ENCODE results near the gene RBM4. TPM values are rescaled to one million over a fixed set of nuclear protein-coding genes. Genes with fewer than 3 reads are reported as not detected.

RBM4 gene
- total RNA-seq, 1 experiment from 2014 or later, result 272 TPM

DNA sequence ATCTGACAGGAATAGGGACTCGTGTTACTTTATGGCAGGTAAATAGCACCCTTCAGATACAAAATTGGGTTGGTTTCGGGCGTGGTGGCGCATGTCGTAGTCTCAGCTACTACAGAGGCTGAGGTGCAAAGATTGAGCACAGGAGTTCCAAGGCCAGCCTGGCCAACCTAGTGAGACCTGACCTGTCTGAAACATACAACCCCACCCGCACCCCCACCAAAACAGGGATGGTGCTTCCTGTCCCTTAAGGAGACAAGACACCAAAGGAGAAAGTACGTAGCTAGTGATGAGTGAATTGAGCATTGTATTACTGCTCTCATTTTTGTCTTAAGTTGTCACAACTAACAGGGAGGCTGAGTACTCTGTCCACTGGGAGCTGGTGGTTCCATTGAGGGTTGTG lies 14.1 kb downstream of the RBM4 start:
- Histone ChIP-seq H3K9ac (ENCODE audit: extremely low read depth, insufficient read length, low read length) (no peak overlapping the region), H3K4me1 (ENCODE audit: insufficient read depth, low read length) (no peaks in the 10 kb centered on the region), H2BK120ac (ENCODE audit: low read depth, low read length, poor library complexity, severe bottlenecking) (no peak overlapping the region), H3K23me2 (ENCODE audit: insufficient read length, low read depth, low read length, poor library complexity, severe bottlenecking) (no peaks in the 10 kb centered on the region), H2BK12ac (ENCODE audit: insufficient read length, low read depth, low read length) (no peak overlapping the region), H3K27ac (ENCODE audit: insufficient read length, low read depth, low read length) (no peak overlapping the region), H3K79me1 (ENCODE audit: insufficient read depth, low read depth, low read length, poor library complexity, severe bottlenecking) (peaks cover 22% of the 10 kb centered on the region), H2BK15ac (ENCODE audit: low read depth, low read length) (no peak overlapping the region), H4K5ac (ENCODE audit: insufficient read length, low read depth, low read length) (no peak overlapping the region), H4K91ac (ENCODE audit: insufficient read length, low read depth, low read length) (no peak overlapping the region), H3K4me2 (ENCODE audit: insufficient read depth, insufficient read length, low read length) (no peak overlapping the region), H3K23ac (ENCODE audit: insufficient read length, low read depth, low read length) (no peak overlapping the region), H3K27me3 (ENCODE audit: insufficient read depth, low read length) (no peaks in the 10 kb centered on the region), H3K14ac (ENCODE audit: insufficient read depth, low read length) (no peak overlapping the region), H3T11ph (ENCODE audit: low read length) (no peak overlapping the region), H3K56ac (ENCODE audit: insufficient read length, low read depth, low read length) (no peak overlapping the region), H3K18ac (ENCODE audit: insufficient read length, low read depth, low read length) (no peak overlapping the region), H3K9me3 (ENCODE audit: control insufficient read depth, low read depth, low read length) (no peaks in the 10 kb centered on the region), H4K20me1 (ENCODE audit: control insufficient read depth, insufficient read depth, insufficient read length) (no peaks in the 10 kb centered on the region), H4K8ac (replicated peaks; ENCODE audit: insufficient read length, low read depth, low read length) (no peak overlapping the region), H3K4ac (ENCODE audit: low read depth, low read length) (no peak overlapping the region), H2BK20ac (ENCODE audit: low read depth, low read length, poor library complexity, severe bottlenecking) (no peak overlapping the region), H3K79me2 (ENCODE audit: insufficient read depth, low read length) (peaks cover under 1% of the 10 kb centered on the region; the same call in 1 of the 2 replicates), H2BK5ac (ENCODE audit: insufficient read length, low read length) (no peak overlapping the region), H2AK5ac (ENCODE audit: insufficient read length, low read length) (no peak overlapping the region), H2AFZ (ENCODE audit: low read length) (no peak overlapping the region)
- H3K4me1 Mint-ChIP-seq, result no peaks in the 10 kb centered on the region
- H3K27ac Mint-ChIP-seq, result no peak overlapping the region; a peak in 1 of 7 replicates
- no CpG with 5 or more reads among the region's 7 CpGs for WGBS (ENCODE audit: extremely low coverage, insufficient read length, low lambda C conversion rate)
- no peaks in the 10 kb centered on the region; the same call in 1 of the 2 replicates for H3K27me3 Mint-ChIP-seq (ENCODE audit: low read depth)
- H3K36me3 Mint-ChIP-seq (ENCODE audit: insufficient read depth in 1 of 3, low read depth in 3 of 3), result peaks cover 43 to 76% (median 72%) of the 10 kb centered on the region in 3 experiments
- no peaks in the 10 kb centered on the region for H3K9me3 Mint-ChIP-seq
- DNase-seq, result no peak
- no peak overlapping the region for H3K4me3 Mint-ChIP-seq
- TF ChIP-seq, protein P1, sequence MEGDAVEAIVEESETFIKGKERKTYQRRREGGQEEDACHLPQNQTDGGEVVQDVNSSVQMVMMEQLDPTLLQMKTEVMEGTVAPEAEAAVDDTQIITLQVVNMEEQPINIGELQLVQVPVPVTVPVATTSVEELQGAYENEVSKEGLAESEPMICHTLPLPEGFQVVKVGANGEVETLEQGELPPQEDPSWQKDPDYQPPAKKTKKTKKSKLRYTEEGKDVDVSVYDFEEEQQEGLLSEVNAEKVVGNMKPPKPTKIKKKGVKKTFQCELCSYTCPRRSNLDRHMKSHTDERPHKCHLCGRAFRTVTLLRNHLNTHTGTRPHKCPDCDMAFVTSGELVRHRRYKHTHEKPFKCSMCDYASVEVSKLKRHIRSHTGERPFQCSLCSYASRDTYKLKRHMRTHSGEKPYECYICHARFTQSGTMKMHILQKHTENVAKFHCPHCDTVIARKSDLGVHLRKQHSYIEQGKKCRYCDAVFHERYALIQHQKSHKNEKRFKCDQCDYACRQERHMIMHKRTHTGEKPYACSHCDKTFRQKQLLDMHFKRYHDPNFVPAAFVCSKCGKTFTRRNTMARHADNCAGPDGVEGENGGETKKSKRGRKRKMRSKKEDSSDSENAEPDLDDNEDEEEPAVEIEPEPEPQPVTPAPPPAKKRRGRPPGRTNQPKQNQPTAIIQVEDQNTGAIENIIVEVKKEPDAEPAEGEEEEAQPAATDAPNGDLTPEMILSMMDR (conservative IDR thresholded peaks at IDR 0.05), result no peak
